Measurements from ENCODE around the gene C19orf53.

The C19orf53 gene

GRCh38 chr19:13796301-13797057 is 22.2 kb downstream of the C19orf53 start:
- no peak for DNase-seq

GRCh38 chr19:13797058-13797440 is 22.8 kb downstream of the C19orf53 start:
- no peak for DNase-seq

- no peak for DNase-seq
Observed at GRCh38 chr19:13797870-13798269, 23.6 kb downstream of the C19orf53 start.

GRCh38 chr19:13799669-13800068 is 25.4 kb downstream of the C19orf53 start:
- DNase-seq: no peak

GRCh38 chr19:13803038-13803437 is 28.8 kb downstream of the C19orf53 start:
- no peak for DNase-seq

GRCh38 chr19:13804830-13805683 is 30.8 kb downstream of the C19orf53 start:
- no peak for DNase-seq

- DNase-seq: no peak
Observed at GRCh38 chr19:13806728-13807127, 32.5 kb downstream of the C19orf53 start.

GRCh38 chr19:13807421-13808021 is 33.3 kb downstream of the C19orf53 start:
- no peak for DNase-seq

GRCh38 chr19:13808856-13809255 is 34.6 kb downstream of the C19orf53 start:
- DNase-seq: no peak

GRCh38 chr19:13812544-13812943 is 38.3 kb downstream of the C19orf53 start:
- DNase-seq: no peak

GRCh38 chr19:13813147-13813546 is 38.9 kb downstream of the C19orf53 start:
- no peak for DNase-seq

GRCh38 chr19:13814550-13814949 is 40.3 kb downstream of the C19orf53 start:
- DNase-seq: no peak

- no peak for DNase-seq
Observed at GRCh38 chr19:13817018-13817614, 42.9 kb downstream of the C19orf53 start.

- DNase-seq: peak; percentile 38
Observed at GRCh38 chr19:13817615-13818371, 43.5 kb downstream of the C19orf53 start.

- no peak for DNase-seq
Observed at GRCh38 chr19:13819238-13819637, 45.0 kb downstream of the C19orf53 start.

- no peak for DNase-seq
Observed at GRCh38 chr19:13821292-13821691, 47.0 kb downstream of the C19orf53 start.

- DNase-seq: no peak
Observed at GRCh38 chr19:13823256-13823655, 49.0 kb downstream of the C19orf53 start.

- DNase-seq: no peak
Observed at GRCh38 chr19:13823901-13824300, 49.6 kb downstream of the C19orf53 start.

GRCh38 chr19:13824703-13825102 is 50.4 kb downstream of the C19orf53 start:
- no peak for DNase-seq

GRCh38 chr19:13825489-13826441 is 51.5 kb downstream of the C19orf53 start:
- DNase-seq: no peak

GRCh38 chr19:13826652-13827235 is 52.5 kb downstream of the C19orf53 start:
- DNase-seq: no peak
